GM23338 (cell line): ENCODE data around the gene TBC1D5. TPM values are rescaled to one million over a fixed set of nuclear protein-coding genes. Genes with fewer than 3 reads are reported as not detected.

Source experiments
- ATAC-seq: fragments of 200-7000 bp; cut with Tn5 transposase; 3 replicates; pipeline ENCODE4 v1.9.1; 2020
- DNase-seq: peaks from one replicate; pipeline ENCODE4 v3.0.0-alpha.2; 2015; ENCODE audit warnings: low spot score
- H2AFZ ChIP-seq: fragments of 200-600 bp; sonication (generic); 2 replicates; pipeline ENCODE4 v1.8.0; 2016; ENCODE audit warnings: antibody characterized with exemption, mild to moderate bottlenecking, moderate library complexity
- H3F3A ChIP-seq: fragments of 200-600 bp; sonication (generic); replicated peaks from 2 replicates; pipeline ENCODE4 v1.8.0; 2017; ENCODE audit warnings: antibody characterized with exemption, mixed run types, low read depth
- H3K27ac ChIP-seq: fragments of 200-600 bp; sonication (generic); 2 replicates; pipeline ENCODE4 v1.6.1; 2016; ENCODE audit warnings: low read depth
- H3K27me3 ChIP-seq: fragments of 200-600 bp; sonication (generic); 2 replicates; pipeline ENCODE4 v1.8.0; 2016; ENCODE audit warnings: mild to moderate bottlenecking, mixed run types, moderate library complexity; ENCODE audit not compliant: insufficient read depth
- H3K36me3 ChIP-seq: fragments of 200-600 bp; sonication (generic); 2 replicates; pipeline ENCODE4 v1.8.0; 2016; ENCODE audit warnings: mild to moderate bottlenecking; ENCODE audit not compliant: insufficient read depth
- H3K4me1 ChIP-seq: fragments of 200-600 bp; sonication (generic); 2 replicates; pipeline ENCODE4 v1.8.0; 2016; ENCODE audit warnings: mild to moderate bottlenecking, moderate library complexity; ENCODE audit not compliant: insufficient read depth
- H3K4me2 ChIP-seq: fragments of 200-600 bp; sonication (generic); 2 replicates; pipeline ENCODE4 v1.7.1; 2017; ENCODE audit warnings: mixed run types
- H3K4me3 ChIP-seq: fragments of 200-600 bp; sonication (generic); 2 replicates; pipeline ENCODE4 v1.6.1; 2016; ENCODE audit warnings: mixed run types
- H3K79me2 ChIP-seq: fragments of 200-600 bp; sonication (generic); replicated peaks from 2 replicates; pipeline ENCODE4 v1.8.0; 2017; ENCODE audit warnings: mild to moderate bottlenecking; ENCODE audit not compliant: insufficient read depth
- H3K9me2 ChIP-seq: fragments of 200-600 bp; sonication (generic); 2 replicates; pipeline ENCODE4 v1.8.0; 2017; ENCODE audit not compliant: insufficient read depth
- H4K20me1 ChIP-seq: fragments of 200-600 bp; sonication (generic); replicated peaks from 2 replicates; pipeline ENCODE4 v1.8.0; 2017; ENCODE audit warnings: mild to moderate bottlenecking; ENCODE audit not compliant: insufficient read depth
- H3K27ac Mint-ChIP-seq: 2 replicates; pipeline ENCODE4 v1.8.0; 2020; ENCODE audit warnings: inconsistent platforms, mild to moderate bottlenecking, moderate library complexity, mixed read lengths
- H3K27me3 Mint-ChIP-seq: 3 replicates; pipeline ENCODE4 v1.8.0; 2022; ENCODE audit warnings: low read depth, mild to moderate bottlenecking, moderate library complexity, mixed read lengths, inconsistent platforms; ENCODE audit not compliant: insufficient read depth, poor library complexity
- H3K36me3 Mint-ChIP-seq: 3 replicates; pipeline ENCODE4 v1.8.0; 2021; ENCODE audit warnings: low read depth, mild to moderate bottlenecking, inconsistent platforms, moderate library complexity, mixed read lengths
- H3K4me1 Mint-ChIP-seq: 3 replicates; pipeline ENCODE4 v1.8.0; 2020; ENCODE audit warnings: mild to moderate bottlenecking, inconsistent platforms, mixed read lengths
- H3K4me3 Mint-ChIP-seq: 3 replicates; pipeline ENCODE4 v1.8.0; 2021; ENCODE audit warnings: moderate library complexity, mild to moderate bottlenecking, inconsistent platforms, mixed read lengths
- H3K9me3 Mint-ChIP-seq: 3 replicates; pipeline ENCODE4 v1.8.0; 2020; ENCODE audit warnings: moderate library complexity, mild to moderate bottlenecking, inconsistent platforms, mixed read lengths
- EZH2 ChIP-seq: fragments of 200-600 bp; sonication (generic); IDR thresholded peaks from one replicate; pipeline ENCODE4 v1.8.0; 2017; ENCODE audit warnings: antibody characterized with exemption, mild to moderate bottlenecking, low read depth; ENCODE audit not compliant: unreplicated experiment
- EZH2phosphoT487 ChIP-seq: fragments of 200-600 bp; sonication (generic); IDR thresholded peaks from one replicate; pipeline ENCODE4 v1.8.1; 2018; ENCODE audit warnings: antibody characterized with exemption; ENCODE audit not compliant: unreplicated experiment
- JUNB ChIP-seq: IDR thresholded peaks from one replicate; pipeline ENCODE4 v1.6.1; 2016; ENCODE audit warnings: antibody characterized with exemption; ENCODE audit not compliant: unreplicated experiment
- NANOG ChIP-seq: IDR thresholded peaks from 2 replicates; pipeline ENCODE4 v1.6.1; 2016; ENCODE audit warnings: antibody characterized with exemption, borderline replicate concordance
- POLR2AphosphoS5 ChIP-seq: IDR thresholded peaks from 2 replicates; pipeline ENCODE4 v1.6.1; 2016; ENCODE audit warnings: antibody characterized with exemption, low read depth
- STAT1 ChIP-seq: IDR thresholded peaks from one replicate; pipeline ENCODE4 v1.6.1; 2016; ENCODE audit warnings: antibody characterized with exemption; ENCODE audit not compliant: unreplicated experiment
- ZNF114 ChIP-seq: fragments of 250-450 bp; sonication (Bioruptor Pico); IDR thresholded peaks from 2 replicates; pipeline ENCODE4 v1.5.0; 2020; ENCODE audit warnings: mild to moderate bottlenecking, moderate library complexity
- ZNF331 ChIP-seq: fragments of 250-450 bp; sonication (Bioruptor Pico); IDR thresholded peaks from 2 replicates; pipeline ENCODE4 v1.5.0; 2020; ENCODE audit warnings: low read depth, mild to moderate bottlenecking, moderate library complexity
- polyA plus RNA-seq: library from polyadenylated mRNA; unstranded; fragments of >200 nt; fragmentation: Nextera tagmentation; extraction: Ambion mirVana; gene quantifications from 2 replicates; pipeline ENCODE4 v1.2.1, GENCODE V29; 2016
- total RNA-seq: library from RNA; depleted of rRNA; stranded (reverse); fragments of >200 nt; shearing (Covaris generic); gene quantifications from 2 replicates; pipeline ENCODE4 v1.2.3, GENCODE V29; 2014
- TF ChIP-seq, protein P1 (sequence below), 2 experiments: fragments of 200-600 bp in 1 of 2; sonication (generic) in 1 of 2; conservative IDR thresholded peaks; 2 replicates each; pipeline versions ENCODE4 v1.5.1 to v1.6.1; 2016 to 2017; ENCODE audit warnings: antibody characterized with exemption in 2 of 2, low read depth in 2 of 2, mild to moderate bottlenecking in 2 of 2, moderate library complexity in 1 of 2
- TF ChIP-seq, protein P2 (sequence below): fragments of 250-450 bp; sonication (Bioruptor Pico); IDR thresholded peaks from 2 replicates; pipeline ENCODE4 v1.5.0; 2020; ENCODE audit warnings: mild to moderate bottlenecking, moderate library complexity
- TF ChIP-seq, protein P3 (sequence below): IDR thresholded peaks from 2 replicates; pipeline ENCODE4 v1.6.1; 2016; ENCODE audit warnings: antibody characterized with exemption
- TF ChIP-seq, protein P4 (sequence below): IDR thresholded peaks from one replicate; pipeline ENCODE4 v1.6.1; 2018; ENCODE audit warnings: antibody characterized with exemption; ENCODE audit not compliant: unreplicated experiment

Gene TBC1D5
- total and polyA plus RNA-seq, 2 experiments from 2014 or later, result 21.8 to 48.1 TPM

DNA sequence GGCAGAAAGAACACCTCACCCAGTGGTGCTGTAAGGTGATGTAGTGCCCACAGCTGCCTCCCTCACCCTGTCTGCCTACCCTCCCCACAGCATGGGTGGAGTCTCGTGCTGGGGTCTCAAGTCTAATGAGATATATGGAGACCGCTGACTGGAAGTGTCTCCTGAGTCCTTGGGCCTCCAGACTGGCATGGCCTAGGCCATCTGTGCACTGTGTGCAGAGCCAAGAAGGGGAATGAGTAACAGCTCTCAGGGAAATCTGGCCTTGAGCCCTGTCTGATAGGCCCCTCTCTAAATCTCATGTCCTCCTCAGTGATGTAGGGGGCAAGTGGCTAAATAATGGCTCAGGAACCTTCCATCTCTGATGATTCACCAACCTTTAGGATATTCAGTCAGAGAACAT lies 580.3 kb downstream of the TBC1D5 start (continued):
- TF ChIP-seq, protein P1, sequence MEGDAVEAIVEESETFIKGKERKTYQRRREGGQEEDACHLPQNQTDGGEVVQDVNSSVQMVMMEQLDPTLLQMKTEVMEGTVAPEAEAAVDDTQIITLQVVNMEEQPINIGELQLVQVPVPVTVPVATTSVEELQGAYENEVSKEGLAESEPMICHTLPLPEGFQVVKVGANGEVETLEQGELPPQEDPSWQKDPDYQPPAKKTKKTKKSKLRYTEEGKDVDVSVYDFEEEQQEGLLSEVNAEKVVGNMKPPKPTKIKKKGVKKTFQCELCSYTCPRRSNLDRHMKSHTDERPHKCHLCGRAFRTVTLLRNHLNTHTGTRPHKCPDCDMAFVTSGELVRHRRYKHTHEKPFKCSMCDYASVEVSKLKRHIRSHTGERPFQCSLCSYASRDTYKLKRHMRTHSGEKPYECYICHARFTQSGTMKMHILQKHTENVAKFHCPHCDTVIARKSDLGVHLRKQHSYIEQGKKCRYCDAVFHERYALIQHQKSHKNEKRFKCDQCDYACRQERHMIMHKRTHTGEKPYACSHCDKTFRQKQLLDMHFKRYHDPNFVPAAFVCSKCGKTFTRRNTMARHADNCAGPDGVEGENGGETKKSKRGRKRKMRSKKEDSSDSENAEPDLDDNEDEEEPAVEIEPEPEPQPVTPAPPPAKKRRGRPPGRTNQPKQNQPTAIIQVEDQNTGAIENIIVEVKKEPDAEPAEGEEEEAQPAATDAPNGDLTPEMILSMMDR (conservative IDR thresholded peaks at IDR 0.05; ENCODE audit: low read depth in 2 of 2), result no peak
- TF ChIP-seq ZNF114 (CRISPR knock-in tag) (no peak), EZH2 (no peak)

DNA sequence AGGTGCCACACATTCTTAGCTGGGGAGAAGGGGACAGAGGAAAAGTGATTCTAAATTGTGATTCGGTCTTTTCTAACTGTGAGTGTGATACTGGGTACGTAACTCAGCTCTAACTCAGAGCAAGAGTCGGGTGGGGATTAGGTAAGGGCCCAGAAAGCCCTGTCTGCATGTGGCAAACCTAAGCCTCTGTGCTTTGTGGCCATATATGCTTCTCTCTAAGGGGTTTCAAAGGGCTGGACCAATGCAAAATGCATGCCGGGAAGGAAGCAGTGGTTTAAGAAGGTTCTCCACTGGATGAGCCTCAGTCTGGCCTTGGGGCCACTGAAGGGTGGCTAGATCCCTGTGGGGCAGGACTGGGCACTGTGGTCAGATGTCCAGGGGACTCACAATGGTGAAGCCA lies 581.8 kb downstream of the TBC1D5 start:
- Histone ChIP-seq H3K79me2 (no peaks in the 10 kb centered on the region), H3K4me1 (no peaks in the 10 kb centered on the region), H2AFZ (no peak overlapping the region), H3K9me2 (0 out of 2 replicates have a peak, but pooled peaks cover 6% of the 10 kb centered on the region), H4K20me1 (no peaks in the 10 kb centered on the region), H3F3A (no peaks in the 10 kb centered on the region), H3K4me2 (no peak overlapping the region), H3K36me3 (no peaks in the 10 kb centered on the region), H3K27ac (no peak overlapping the region), H3K27me3 (no peaks in the 10 kb centered on the region), H3K4me3 (no peak overlapping the region)
- ATAC-seq (no peak), DNase-seq (no peak)
- H3K4me1 Mint-ChIP-seq, result no peaks in the 10 kb centered on the region; the same call in 2 of the 3 replicates
- H3K4me3 Mint-ChIP-seq, result no peak overlapping the region
- H3K27ac Mint-ChIP-seq, result no peak overlapping the region
- H3K9me3 Mint-ChIP-seq, result no peaks in the 10 kb centered on the region
- no peaks in the 10 kb centered on the region for H3K36me3 Mint-ChIP-seq
- no peaks in the 10 kb centered on the region for H3K27me3 Mint-ChIP-seq
- TF ChIP-seq NANOG (no peak), POLR2AphosphoS5 (no peak), ZNF114 (CRISPR knock-in tag) (no peak), EZH2 (no peak), STAT1 (no peak), JUNB (no peak), ZNF331 (CRISPR knock-in tag) (no peak), EZH2phosphoT487 (no peak)
- TF ChIP-seq, protein P2, sequence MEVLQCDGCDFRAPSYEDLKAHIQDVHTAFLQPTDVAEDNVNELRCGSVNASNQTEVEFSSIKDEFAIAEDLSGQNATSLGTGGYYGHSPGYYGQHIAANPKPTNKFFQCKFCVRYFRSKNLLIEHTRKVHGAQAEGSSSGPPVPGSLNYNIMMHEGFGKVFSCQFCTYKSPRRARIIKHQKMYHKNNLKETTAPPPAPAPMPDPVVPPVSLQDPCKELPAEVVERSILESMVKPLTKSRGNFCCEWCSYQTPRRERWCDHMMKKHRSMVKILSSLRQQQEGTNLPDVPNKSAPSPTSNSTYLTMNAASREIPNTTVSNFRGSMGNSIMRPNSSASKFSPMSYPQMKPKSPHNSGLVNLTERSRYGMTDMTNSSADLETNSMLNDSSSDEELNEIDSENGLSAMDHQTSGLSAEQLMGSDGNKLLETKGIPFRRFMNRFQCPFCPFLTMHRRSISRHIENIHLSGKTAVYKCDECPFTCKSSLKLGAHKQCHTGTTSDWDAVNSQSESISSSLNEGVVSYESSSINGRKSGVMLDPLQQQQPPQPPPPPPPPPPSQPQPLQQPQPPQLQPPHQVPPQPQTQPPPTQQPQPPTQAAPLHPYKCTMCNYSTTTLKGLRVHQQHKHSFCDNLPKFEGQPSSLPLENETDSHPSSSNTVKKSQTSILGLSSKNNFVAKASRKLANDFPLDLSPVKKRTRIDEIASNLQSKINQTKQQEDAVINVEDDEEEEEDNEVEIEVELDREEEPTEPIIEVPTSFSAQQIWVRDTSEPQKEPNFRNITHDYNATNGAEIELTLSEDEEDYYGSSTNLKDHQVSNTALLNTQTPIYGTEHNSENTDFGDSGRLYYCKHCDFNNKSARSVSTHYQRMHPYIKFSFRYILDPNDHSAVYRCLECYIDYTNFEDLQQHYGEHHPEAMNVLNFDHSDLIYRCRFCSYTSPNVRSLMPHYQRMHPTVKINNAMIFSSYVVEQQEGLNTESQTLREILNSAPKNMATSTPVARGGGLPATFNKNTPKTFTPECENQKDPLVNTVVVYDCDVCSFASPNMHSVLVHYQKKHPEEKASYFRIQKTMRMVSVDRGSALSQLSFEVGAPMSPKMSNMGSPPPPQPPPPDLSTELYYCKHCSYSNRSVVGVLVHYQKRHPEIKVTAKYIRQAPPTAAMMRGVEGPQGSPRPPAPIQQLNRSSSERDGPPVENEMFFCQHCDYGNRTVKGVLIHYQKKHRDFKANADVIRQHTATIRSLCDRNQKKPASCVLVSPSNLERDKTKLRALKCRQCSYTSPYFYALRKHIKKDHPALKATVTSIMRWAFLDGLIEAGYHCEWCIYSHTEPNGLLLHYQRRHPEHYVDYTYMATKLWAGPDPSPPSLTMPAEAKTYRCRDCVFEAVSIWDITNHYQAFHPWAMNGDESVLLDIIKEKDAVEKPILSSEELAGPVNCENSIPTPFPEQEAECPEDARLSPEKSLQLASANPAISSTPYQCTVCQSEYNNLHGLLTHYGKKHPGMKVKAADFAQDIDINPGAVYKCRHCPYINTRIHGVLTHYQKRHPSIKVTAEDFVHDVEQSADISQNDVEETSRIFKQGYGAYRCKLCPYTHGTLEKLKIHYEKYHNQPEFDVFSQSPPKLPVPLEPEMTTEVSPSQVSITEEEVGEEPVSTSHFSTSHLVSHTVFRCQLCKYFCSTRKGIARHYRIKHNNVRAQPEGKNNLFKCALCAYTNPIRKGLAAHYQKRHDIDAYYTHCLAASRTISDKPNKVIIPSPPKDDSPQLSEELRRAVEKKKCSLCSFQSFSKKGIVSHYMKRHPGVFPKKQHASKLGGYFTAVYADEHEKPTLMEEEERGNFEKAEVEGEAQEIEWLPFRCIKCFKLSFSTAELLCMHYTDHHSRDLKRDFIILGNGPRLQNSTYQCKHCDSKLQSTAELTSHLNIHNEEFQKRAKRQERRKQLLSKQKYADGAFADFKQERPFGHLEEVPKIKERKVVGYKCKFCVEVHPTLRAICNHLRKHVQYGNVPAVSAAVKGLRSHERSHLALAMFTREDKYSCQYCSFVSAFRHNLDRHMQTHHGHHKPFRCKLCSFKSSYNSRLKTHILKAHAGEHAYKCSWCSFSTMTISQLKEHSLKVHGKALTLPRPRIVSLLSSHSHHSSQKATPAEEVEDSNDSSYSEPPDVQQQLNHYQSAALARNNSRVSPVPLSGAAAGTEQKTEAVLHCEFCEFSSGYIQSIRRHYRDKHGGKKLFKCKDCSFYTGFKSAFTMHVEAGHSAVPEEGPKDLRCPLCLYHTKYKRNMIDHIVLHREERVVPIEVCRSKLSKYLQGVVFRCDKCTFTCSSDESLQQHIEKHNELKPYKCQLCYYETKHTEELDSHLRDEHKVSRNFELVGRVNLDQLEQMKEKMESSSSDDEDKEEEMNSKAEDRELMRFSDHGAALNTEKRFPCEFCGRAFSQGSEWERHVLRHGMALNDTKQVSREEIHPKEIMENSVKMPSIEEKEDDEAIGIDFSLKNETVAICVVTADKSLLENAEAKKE (CRISPR knock-in tag), result no peak
- TF ChIP-seq, protein P3, sequence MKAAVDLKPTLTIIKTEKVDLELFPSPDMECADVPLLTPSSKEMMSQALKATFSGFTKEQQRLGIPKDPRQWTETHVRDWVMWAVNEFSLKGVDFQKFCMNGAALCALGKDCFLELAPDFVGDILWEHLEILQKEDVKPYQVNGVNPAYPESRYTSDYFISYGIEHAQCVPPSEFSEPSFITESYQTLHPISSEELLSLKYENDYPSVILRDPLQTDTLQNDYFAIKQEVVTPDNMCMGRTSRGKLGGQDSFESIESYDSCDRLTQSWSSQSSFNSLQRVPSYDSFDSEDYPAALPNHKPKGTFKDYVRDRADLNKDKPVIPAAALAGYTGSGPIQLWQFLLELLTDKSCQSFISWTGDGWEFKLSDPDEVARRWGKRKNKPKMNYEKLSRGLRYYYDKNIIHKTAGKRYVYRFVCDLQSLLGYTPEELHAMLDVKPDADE, result no peak
- TF ChIP-seq, protein P4, sequence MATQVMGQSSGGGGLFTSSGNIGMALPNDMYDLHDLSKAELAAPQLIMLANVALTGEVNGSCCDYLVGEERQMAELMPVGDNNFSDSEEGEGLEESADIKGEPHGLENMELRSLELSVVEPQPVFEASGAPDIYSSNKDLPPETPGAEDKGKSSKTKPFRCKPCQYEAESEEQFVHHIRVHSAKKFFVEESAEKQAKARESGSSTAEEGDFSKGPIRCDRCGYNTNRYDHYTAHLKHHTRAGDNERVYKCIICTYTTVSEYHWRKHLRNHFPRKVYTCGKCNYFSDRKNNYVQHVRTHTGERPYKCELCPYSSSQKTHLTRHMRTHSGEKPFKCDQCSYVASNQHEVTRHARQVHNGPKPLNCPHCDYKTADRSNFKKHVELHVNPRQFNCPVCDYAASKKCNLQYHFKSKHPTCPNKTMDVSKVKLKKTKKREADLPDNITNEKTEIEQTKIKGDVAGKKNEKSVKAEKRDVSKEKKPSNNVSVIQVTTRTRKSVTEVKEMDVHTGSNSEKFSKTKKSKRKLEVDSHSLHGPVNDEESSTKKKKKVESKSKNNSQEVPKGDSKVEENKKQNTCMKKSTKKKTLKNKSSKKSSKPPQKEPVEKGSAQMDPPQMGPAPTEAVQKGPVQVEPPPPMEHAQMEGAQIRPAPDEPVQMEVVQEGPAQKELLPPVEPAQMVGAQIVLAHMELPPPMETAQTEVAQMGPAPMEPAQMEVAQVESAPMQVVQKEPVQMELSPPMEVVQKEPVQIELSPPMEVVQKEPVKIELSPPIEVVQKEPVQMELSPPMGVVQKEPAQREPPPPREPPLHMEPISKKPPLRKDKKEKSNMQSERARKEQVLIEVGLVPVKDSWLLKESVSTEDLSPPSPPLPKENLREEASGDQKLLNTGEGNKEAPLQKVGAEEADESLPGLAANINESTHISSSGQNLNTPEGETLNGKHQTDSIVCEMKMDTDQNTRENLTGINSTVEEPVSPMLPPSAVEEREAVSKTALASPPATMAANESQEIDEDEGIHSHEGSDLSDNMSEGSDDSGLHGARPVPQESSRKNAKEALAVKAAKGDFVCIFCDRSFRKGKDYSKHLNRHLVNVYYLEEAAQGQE, result no peak
